ENCODE measurements around the gene UGGT1. TPM values are rescaled to one million over a fixed set of nuclear protein-coding genes. Genes with fewer than 3 reads are reported as not detected.

UGGT1 gene
- total RNA-seq, 4 donors from 2014 or later = 38.8 to 57.2 (median 52.2) TPM

DNA sequence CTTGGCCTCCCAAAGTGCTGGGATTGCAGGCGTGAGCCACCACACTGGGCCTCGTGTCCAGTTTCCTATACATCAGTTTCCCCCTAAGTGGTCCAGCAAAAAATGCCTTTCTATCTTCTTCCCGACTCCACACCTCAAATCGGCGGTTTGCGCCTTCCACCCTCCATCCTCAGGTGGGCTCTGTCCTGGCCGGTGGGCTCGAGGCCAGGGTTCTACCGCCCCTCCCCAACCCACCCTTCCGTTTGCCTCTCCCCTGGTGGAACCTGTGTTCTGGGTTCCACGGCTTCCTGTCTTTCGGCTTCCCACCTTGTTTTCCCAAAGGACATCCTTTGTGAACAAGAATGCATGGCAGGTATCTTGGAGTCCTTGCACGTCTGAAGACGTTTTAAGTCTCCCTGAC lies 123.3 kb downstream of the UGGT1 start:
- no peak for TF ChIP-seq EP300 (IDR thresholded peaks at IDR 0.05; ENCODE audit: low read depth)
- no peak for TF ChIP-seq POLR2A (IDR thresholded peaks at IDR 0.05)
- TF ChIP-seq, protein P1, sequence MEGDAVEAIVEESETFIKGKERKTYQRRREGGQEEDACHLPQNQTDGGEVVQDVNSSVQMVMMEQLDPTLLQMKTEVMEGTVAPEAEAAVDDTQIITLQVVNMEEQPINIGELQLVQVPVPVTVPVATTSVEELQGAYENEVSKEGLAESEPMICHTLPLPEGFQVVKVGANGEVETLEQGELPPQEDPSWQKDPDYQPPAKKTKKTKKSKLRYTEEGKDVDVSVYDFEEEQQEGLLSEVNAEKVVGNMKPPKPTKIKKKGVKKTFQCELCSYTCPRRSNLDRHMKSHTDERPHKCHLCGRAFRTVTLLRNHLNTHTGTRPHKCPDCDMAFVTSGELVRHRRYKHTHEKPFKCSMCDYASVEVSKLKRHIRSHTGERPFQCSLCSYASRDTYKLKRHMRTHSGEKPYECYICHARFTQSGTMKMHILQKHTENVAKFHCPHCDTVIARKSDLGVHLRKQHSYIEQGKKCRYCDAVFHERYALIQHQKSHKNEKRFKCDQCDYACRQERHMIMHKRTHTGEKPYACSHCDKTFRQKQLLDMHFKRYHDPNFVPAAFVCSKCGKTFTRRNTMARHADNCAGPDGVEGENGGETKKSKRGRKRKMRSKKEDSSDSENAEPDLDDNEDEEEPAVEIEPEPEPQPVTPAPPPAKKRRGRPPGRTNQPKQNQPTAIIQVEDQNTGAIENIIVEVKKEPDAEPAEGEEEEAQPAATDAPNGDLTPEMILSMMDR (IDR thresholded peaks at IDR 0.05) = no peak
- no peak for TF ChIP-seq POLR2AphosphoS5 (IDR thresholded peaks at IDR 0.05)
- intact Hi-C loops (cut with DNase I; ENCODE audit: low total_unique reads) = no loop called here
- Histone ChIP-seq H3K4me3 (no peak overlapping the region), H3K4me1 (peaks cover 0 to 4% (median 0%) of the 10 kb centered on the region in 4 donors), H3K27me3 (no peaks in the 10 kb centered on the region), H3K9me3 (no peaks in the 10 kb centered on the region), H3K27ac (no peak overlapping the region), H3K36me3 (no peaks in the 10 kb centered on the region)
- in situ Hi-C loops (cut with MboI; ENCODE audit: low pct_ligation_motif_present in 1 of 4, low pct_unique_long_range_greater_than_20kb in 1 of 4, low sequenced_read_pairs in 3 of 4) = no loop called here
- WGBS, 2 donors (ENCODE audit: low coverage in 1 of 2) = 58 to 84% methylated on average over 2 to 14 of the region's 14 CpGs
- DNase-seq = no peak

DNA sequence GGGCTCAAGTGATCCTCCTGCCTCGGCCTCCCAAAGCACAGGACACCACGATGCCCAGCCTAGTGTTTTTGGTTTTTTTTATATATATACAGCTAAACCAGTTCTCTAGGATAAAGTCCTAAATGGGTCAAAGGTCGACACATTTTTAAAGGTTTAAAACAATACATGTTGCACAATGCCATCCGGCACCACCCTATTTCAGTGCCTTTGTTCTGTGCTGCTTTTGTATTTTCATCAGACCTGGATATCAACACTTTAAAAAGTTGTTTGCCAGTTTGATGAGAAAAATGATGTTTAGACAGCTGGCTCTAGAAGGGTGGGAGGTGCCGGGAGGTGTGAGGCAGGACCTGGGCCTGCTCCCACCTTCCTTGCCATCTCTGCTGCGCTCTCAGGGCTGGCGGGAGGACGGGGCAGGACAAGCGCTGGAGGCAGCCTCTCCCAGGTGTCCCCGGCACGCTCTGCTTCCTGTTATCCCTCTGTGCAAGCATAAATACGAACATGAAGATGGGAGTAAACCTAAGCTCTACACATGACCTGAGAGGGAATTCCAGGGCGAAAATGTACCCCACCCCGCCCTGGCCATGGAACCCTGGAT lies 124.0 kb downstream of the UGGT1 start:
- TF ChIP-seq POLR2A (IDR thresholded peaks at IDR 0.05) (no peak), EP300 (IDR thresholded peaks at IDR 0.05; ENCODE audit: low read depth) (no peak), POLR2AphosphoS5 (IDR thresholded peaks at IDR 0.05) (no peak)
- TF ChIP-seq, protein P1 (IDR thresholded peaks at IDR 0.05) = no peak
- Histone ChIP-seq H3K4me1 (peaks cover 0 to 4% (median 0%) of the 10 kb centered on the region in 4 donors), H3K27me3 (no peaks in the 10 kb centered on the region), H3K27ac (no peak overlapping the region), H3K4me3 (no peak overlapping the region), H3K9me3 (no peaks in the 10 kb centered on the region), H3K36me3 (no peaks in the 10 kb centered on the region)
- in situ Hi-C loops (cut with MboI; ENCODE audit: low pct_ligation_motif_present in 1 of 4, low pct_unique_long_range_greater_than_20kb in 1 of 4, low sequenced_read_pairs in 3 of 4) = no loop called here
- DNase-seq = no peak
- WGBS, 2 donors (ENCODE audit: low coverage in 1 of 2) = 68 to 76% methylated on average over 4 to 14 of the region's 14 CpGs
- intact Hi-C loops (cut with DNase I; ENCODE audit: low total_unique reads) = no loop called here

DNA sequence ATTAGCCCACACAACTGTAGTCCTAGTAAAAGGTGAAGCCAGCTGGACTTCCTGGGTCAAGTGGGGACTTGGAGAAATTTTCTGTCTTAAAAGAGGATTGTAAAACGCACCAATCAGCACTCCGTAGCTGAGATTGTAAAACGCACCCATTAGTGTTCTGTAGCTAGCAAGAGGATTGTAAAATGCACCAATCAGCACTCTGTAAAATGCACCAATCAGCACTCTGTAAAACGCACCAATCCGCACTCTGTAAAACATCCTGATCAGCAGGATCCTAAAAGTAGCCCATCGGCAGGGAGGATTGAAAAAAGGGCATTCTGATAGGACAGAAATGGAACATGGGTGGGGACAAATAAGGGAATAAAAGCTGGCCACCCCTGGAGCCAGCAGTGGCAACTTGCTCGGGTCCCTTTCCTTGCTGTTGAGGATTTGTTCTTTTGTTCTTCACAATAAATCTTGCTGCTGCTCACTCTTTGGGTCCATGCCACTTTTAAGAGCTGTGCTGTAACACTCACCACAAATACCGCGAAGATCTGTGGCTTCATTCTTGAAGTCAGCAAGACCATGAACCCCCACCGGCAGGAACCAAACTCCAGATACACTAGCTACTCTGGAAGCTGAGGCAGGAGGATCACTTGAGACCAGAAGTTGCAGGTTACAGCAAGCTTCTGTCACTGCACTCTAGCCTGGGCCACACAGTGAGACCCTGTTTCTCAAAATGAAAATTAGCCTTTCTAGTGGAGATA lies 125.1 kb downstream of the UGGT1 start:
- Histone ChIP-seq H3K27me3 (no peaks in the 10 kb centered on the region), H3K27ac (no peak overlapping the region), H3K4me1 (peaks cover 0 to 4% (median 0%) of the 10 kb centered on the region in 4 donors), H3K9me3 (no peaks in the 10 kb centered on the region), H3K36me3 (no peaks in the 10 kb centered on the region), H3K4me3 (no peak overlapping the region)
- WGBS, 2 donors (ENCODE audit: low coverage in 1 of 2) = 80 to 88% methylated on average over 9 to 10 of the region's 10 CpGs
- TF ChIP-seq POLR2A (IDR thresholded peaks at IDR 0.05) (no peak), EP300 (IDR thresholded peaks at IDR 0.05; ENCODE audit: low read depth) (no peak), POLR2AphosphoS5 (IDR thresholded peaks at IDR 0.05) (no peak)
- TF ChIP-seq, protein P1 (IDR thresholded peaks at IDR 0.05) = no peak
- intact Hi-C loops (cut with DNase I; ENCODE audit: low total_unique reads) (no loop called here), in situ Hi-C loops (cut with MboI; ENCODE audit: low pct_ligation_motif_present in 1 of 4, low pct_unique_long_range_greater_than_20kb in 1 of 4, low sequenced_read_pairs in 3 of 4) (no loop called here)
- DNase-seq = no peak

DNA sequence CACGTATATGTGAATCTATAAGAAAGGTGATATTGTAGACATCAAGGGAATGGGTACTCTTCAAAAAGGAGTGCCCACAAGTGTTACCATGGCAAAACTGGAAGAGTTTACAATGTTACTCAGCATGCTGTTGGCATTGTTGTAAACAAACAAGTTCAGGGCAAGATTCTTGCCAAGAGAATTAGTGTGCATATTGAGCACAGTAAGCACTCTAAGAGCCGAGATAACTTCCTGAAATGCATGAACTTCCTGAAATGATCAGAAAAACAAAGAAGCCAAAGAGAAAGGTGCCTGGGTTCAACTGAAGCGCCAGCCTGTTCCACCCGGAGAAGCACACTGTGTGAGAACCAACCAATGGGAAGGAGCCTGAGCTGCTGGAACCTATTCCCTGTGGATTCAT lies 126.7 kb downstream of the UGGT1 start:
- Histone ChIP-seq H3K4me1 (peaks cover 0 to 4% (median 0%) of the 10 kb centered on the region in 4 donors), H3K36me3 (no peaks in the 10 kb centered on the region), H3K9me3 (no peaks in the 10 kb centered on the region), H3K27ac (no peak overlapping the region), H3K4me3 (no peak overlapping the region), H3K27me3 (no peaks in the 10 kb centered on the region)
- no peak for DNase-seq
- in situ Hi-C loops (cut with MboI; ENCODE audit: low pct_ligation_motif_present in 1 of 4, low pct_unique_long_range_greater_than_20kb in 1 of 4, low sequenced_read_pairs in 3 of 4) = no loop called here
- intact Hi-C loops (cut with DNase I; ENCODE audit: low total_unique reads) = no loop called here
- 35 to 42% methylated on average over 4 of the region's 4 CpGs for WGBS, 2 donors (ENCODE audit: low coverage in 1 of 2)
- TF ChIP-seq, protein P1 (IDR thresholded peaks at IDR 0.05) = no peak
- TF ChIP-seq EP300 (IDR thresholded peaks at IDR 0.05; ENCODE audit: low read depth) = no peak
